Fibroblast of lung (primary cell): Measurements from ENCODE around the gene SYTL1.

Experiments
- EZH2 ChIP-seq: IDR thresholded peaks from 2 replicates; pipeline ENCODE4 v1.5.1; 2012; ENCODE audit warnings: low read length, control low read depth, mild to moderate bottlenecking; ENCODE audit errors: missing control alignments
- TF ChIP-seq, protein P1 (sequence below), 2 donors: IDR thresholded peaks in 1 of 2; conservative IDR thresholded peaks in 1 of 2; 1 replicate in 1 of 2; 2 replicates in 1 of 2; pipeline ENCODE4 v1.5.1; 2011 to 2012; ENCODE audit warnings: low read length in 2 of 2, control low read depth in 1 of 2, inconsistent platforms in 1 of 2, low read depth in 1 of 2, mild to moderate bottlenecking in 1 of 2

DNA sequence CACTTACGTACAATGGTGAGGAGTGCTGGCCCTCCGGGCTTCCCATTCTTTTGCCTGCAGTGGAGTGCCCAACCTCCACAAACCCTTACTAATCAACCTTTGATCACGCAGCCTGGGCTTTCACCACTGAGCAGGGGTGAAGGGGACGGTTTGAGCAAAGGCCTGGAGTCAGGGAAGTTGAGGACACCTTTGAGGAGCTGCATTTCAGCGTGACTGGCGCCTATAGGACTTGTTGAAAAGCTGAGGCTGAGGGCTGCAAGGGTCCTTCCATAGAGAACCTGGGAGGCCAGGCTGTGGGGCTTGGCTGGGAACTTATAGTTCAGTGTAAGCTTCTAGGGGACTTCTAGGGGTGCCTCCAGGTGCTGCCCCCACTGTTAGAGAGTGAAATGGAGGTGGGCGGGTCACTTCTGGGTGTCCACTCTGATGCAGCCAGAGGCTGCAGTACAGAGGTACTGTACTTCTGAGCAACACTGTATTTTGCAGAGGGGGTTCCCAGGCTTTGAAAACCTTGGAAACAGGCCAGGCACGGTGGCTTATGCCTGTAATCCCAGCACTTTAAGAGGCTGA lies 9.8 kb downstream of the SYTL1 start:
- TF ChIP-seq, protein P1, sequence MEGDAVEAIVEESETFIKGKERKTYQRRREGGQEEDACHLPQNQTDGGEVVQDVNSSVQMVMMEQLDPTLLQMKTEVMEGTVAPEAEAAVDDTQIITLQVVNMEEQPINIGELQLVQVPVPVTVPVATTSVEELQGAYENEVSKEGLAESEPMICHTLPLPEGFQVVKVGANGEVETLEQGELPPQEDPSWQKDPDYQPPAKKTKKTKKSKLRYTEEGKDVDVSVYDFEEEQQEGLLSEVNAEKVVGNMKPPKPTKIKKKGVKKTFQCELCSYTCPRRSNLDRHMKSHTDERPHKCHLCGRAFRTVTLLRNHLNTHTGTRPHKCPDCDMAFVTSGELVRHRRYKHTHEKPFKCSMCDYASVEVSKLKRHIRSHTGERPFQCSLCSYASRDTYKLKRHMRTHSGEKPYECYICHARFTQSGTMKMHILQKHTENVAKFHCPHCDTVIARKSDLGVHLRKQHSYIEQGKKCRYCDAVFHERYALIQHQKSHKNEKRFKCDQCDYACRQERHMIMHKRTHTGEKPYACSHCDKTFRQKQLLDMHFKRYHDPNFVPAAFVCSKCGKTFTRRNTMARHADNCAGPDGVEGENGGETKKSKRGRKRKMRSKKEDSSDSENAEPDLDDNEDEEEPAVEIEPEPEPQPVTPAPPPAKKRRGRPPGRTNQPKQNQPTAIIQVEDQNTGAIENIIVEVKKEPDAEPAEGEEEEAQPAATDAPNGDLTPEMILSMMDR (conservative IDR thresholded peaks at IDR 0.05 in 1 of 2, IDR thresholded peaks at IDR 0.05 in 1 of 2; ENCODE audit: low read depth in 1 of 2, low read length in 2 of 2) = no peak
- no peak for TF ChIP-seq EZH2
